Activated T-cell treated with anti-CD3 and anti-CD28 coated beads for 4 hours (primary cell): Measurements from ENCODE around the gene STOML2.
A peak's percentile ranks its signal among the peaks of the same experiment; 100 is the strongest.

Experiments used
- DNase-seq: peaks from one replicate; pipeline ENCODE4 v3.0.0-alpha.2; 2020

STOML2 gene

DNA sequence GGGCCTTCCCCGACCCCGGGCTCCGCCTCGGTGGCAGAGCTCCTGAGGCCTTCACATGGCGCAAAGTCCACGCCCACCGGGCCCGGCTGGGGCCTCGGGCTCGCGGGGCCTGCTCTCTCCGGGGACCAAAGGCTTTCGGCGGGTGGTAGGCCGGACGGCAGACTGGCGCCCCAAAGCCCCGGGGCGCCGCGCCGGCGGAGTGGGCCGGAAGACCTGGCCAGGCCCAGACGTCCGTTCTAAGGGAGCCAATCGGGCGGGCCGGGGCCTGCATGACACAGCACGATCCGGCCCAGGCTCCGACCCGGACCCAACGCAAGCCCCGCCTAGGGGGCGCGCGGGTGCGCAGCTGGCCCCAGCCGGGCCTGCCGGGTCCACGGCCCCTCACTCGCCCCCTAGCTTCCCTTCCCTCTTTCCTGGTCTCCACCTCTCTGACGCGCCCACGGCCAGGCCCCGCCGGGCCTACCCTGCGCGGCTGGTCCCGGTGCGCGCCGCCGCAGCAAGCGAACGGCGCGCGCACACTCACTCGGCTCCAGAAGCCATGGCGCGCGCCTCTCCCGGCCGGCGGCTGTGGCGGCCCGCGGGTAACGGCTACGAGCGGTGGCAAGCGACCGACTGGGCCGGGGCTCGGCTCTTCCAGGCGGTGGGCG, 31.0 kb downstream of the STOML2 start:
- DNase-seq, result peak; percentile 51

DNA sequence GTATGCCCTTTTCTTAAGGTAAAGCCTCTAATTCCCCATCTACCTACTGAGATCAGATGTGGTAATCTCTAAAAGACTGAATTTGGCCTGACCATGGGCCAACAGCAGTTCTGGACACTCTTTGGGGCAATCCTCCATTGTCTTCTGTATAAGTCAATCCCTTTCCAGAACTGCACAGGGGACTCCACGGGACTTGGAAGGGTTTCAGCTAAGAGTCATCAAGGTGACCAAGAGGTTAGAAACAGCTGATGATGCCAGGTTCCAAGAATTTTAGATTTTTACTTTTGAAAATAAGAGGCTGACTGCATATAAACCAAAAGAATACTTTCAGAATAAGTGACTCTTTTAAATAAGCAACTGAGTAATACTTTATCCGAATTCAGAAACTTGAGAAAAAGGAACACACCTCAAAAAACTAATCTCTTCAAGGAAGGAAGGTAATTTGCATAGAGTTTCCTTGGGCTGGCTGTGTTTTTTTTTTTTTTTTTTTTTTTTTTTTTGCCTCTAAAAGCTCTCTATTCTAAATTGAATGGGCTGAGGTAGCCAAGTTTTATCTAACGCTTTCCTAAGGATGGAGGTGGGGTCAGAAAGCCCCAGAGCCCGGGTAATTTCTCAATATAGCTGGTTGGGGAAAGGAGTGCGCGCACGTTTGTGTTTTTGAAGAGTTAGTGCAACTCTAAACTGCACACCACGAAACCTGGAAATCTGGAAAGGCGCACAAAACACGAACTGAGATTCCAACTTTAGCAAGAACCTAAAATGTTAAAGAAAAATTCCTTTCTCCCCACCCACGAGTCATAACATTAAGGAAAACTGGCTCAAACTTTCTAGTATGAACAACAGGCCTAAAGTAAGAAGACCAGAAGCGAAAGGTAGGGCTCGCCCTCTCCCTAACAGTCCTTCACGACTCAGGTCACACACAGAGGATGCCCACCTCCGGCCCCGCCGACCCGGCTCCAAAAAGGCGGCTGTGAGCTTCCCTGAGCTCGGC, 31.8 kb downstream of the STOML2 start:
- DNase-seq, result no peak

DNA sequence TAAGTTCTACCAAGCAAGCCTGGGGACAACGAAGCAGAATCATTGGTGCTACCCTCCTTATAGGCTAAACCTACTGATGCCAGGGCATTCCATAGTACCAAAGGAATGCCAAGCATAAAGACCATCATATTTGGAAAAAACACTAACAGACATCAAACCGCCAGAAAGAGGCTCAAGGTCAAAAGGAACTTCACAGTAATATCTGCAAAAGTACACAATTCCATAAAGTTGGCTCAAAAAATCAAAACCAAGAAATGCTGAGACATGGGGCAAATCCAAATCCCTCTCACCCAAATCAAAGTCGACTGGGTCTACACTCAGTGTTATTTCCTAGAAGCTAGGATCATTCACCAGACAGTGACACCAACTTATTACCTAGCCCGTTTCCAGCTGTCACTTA, 33.9 kb downstream of the STOML2 start:
- no peak for DNase-seq

DNA sequence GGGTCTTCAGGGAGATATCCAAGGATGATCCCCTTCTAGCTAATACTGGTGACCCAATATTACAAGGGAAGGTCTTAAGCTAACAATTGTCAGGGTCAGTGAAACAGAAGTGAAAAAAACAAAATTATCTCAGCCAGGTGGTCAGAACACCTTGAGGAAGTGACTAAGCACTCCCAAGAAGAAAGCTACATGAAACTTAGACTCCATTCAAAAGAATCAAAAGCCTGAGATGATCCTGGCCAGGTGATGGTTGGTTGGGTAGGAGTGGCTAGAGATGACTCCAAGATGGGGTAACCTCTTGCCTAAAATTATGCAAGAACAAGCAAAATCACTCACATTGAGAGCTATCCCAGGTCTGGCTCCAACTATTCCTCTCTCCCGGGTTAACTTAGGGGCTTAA, 35.9 kb downstream of the STOML2 start:
- DNase-seq, result no peak

DNA sequence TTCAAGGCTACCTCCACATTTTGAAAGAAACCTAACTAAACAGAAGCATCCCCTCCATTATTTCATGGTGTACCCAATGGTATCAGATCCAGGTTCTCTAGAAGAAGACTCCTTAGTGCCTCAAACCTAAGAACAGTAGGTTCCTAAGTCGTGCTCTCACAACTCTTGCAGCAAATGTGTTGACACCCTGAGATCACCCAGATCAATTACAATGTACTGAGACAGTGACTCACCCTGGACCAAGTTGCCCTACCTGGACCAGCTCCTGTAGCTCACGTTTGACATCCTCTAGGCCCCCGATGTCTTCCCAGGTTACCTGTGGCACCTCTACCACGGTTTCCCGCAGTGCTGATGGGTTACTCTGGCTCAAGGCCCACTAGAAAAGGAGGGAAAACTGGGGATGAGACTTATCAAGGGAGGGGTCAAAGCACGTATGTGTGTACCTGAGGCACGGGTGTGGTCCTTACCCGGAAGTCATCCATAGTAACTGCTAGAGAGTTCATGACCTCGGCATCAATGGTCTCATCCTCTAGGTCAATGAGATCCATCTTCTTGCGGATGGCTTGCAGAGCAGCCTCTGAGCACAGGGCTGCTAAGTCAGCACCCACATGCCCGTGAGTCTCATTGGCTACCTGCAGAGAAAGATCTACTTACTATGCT, 42.3 kb downstream of the STOML2 start:
- no peak for DNase-seq

DNA sequence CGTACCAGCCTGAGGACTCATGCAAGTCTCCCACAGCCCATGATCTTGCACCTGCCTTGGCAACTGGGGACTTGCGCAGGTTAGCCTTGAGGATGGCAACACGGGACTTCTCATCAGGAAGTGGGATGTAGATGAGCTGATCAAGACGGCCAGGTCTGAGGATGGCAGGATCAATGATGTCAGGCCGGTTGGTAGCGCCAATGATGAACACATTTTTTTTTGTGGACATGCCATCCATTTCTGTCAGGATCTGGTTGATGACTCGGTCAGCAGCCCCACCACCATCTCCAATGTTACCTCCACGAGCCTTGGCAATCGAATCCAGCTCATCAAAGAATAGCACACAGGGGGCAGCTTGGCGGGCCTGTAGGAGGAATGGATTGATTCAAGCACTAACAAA, 43.5 kb downstream of the STOML2 start:
- DNase-seq, result no peak

DNA sequence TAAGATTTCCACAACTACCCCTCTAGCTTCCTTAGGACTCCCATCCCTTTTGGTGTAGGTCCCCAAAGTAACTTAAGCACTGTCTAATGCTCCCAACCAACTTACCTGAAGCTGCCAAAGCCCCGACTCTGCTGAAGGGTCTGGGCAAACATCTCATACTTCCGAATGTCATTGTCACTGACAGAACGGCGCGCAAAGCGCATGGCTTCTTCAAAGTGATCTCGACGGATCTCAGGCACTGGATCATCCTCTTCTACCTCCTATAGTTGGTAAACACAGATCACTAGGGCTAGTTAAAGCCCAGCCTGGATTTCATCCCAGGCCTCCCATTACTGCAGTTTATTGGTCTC, 45.7 kb downstream of the STOML2 start:
- no peak for DNase-seq

DNA sequence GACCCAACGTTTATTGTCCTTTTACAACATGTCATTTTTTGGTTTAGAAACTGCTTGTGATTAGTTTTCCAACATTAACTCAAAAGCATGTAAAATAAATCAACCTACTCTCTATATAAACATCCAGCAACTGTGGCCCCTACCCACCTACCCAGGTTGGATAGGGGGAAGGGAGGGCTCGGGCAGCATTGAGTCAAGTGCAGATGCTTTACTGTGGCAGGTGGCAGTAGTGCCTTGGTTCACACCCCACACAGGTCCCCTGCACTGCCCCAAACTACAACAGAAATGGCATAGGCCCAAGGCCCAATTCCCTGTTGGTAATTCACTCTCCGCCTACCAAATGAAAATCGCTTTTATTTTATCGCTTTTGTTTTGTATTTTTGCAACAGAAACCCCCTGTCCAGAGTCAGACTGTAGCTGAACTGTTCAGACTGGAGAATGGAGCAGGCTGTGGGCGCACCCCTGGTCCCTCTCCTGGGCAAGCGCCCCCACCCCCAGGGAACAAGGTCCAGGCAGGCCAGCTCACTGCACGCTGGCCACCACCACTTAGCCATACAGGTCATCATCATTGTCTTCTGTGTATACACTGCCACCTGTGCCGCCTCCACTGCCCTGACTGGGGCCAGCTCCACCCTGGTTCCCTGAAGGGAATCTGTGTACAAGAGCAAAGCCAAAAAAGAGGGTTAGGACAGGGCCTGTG, 46.2 kb downstream of the STOML2 start:
- no peak for DNase-seq

DNA sequence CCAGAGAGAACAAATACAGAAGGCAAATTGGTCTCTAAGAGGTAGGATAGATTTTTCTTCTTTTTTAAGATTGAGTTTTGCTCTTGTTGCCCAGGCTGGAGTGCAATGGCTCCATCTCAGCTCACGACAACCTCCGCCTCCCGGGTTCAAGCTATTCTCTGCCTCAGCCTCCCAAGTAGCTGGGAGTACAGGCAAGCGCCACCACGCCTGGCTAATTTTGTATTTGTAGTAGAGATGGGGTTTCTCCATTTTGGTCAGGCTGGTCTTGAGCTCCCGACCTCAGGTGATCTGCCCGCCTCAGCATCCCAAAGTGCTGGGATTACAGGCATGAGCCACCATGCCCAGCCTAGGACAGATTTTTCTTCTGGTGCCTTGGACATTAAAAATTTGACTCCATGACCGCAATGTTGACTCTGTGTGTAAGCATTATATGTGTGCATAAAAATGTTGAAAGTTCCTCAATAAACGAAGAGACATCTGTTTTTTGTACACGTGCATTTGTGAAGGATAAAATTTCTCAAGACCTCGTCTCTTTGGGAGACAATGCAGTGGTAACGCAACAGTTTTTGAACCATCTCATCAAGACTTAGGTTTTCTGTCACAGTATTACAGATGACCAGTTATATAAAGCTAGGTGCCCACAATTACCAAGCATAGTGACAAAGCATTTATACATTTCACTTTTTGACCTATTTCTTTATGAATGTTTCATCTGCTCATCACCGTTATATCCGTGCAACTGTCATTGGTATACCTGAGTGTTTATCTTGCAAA, 47.9 kb downstream of the STOML2 start:
- DNase-seq, result no peak

DNA sequence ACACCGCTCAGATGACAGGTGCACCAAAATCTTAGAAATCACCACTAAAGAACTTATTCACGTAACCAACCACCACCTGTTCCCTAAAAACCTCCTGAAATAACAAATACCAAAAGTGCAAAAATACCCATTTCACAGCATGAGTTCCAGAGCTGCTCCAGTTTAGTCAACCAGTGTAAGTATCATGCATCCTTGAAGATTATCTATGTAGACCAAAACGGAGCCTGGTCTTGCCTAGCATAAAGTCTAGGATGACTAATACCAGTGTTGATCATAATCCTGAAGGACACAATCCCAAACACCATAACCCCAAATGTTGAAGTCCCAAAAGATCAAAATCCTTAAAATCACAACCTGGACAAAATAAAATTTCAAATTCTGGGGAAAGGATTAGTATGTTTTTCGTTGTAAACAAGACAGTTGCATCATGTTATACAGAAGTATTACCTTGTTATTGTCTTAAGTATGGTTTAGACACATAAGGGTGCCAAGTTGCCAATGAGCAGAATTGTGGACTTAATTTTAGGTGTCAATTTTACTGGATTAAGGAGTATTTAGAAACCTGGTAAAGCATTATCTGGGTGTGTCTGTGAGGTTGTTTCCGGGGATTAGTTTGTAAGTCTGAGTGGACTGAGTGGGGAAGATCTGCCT, 48.6 kb downstream of the STOML2 start:
- DNase-seq, result no peak

DNA sequence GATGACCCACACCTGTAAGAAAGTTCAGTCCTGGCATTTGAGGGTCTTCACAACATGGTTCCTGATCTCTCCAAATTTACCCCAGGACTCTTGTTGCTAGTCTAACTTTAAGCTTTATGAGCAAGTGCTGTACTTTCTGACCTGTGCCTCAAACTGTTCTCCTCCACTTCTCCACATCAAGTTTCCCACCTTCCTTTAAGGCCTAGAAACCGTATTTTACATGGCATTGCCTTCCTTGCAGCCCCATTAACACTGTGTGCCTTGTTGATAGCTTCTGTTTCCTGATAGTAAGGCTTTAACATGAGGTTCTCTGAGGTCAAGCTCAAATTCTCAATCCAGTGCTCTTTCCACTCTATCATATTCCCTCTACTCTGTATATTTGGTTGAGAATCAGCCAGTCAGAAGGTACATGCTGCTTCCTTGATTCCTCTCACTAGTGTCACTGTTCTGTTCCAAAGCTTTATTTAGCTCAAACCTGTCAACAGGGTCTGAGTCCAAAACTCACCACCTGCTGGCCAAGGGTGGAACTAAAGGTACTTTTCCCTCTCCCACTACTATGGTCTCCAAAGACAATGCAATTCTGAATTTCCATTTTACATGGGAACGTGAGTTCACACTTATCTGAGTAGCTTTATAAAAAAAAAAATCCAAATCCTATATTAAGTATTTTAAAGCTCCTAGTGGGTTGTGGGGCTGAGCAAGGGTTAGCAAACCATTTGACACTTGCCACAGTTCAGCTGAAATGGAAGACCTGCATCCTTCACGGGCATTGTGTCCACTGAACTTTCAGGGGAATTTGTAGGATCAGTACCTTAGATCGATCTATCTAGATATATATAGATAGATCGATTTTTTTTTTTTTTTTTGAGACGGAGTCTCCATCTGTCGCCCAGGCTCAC, 51.6 kb downstream of the STOML2 start:
- peak; percentile 48 for DNase-seq
